Body of pancreas (tissue), 4 donors: ENCODE data around the gene RIMKLA. TPM values are rescaled to one million over a fixed set of nuclear protein-coding genes. Genes with fewer than 3 reads are reported as not detected.

Source experiments
- ATAC-seq: fragments of 150-250 bp; one replicate; pipeline ENCODE4 v1.9.1; 2016
- DNase-seq, 4 donors: peaks; one replicate each; pipeline ENCODE4 v3.0.0-alpha.2; 2019
- H3K27ac ChIP-seq, 4 donors: fragments of 200-600 bp; sonication (generic); 1 replicate in 3 of 4; 2 replicates in 1 of 4; pipeline versions ENCODE4 v1.5.1 to v1.6.1; 2016 to 2019; ENCODE audit warnings: mild to moderate bottlenecking in 1 of 4, mixed read lengths in 1 of 4, moderate library complexity in 1 of 4
- H3K27me3 ChIP-seq, 2 donors: fragments of 200-600 bp; sonication (generic); one replicate each; pipeline ENCODE4 v1.6.0; 2016; ENCODE audit warnings: mild to moderate bottlenecking in 1 of 2
- H3K36me3 ChIP-seq, 2 donors: fragments of 200-600 bp; sonication (generic); replicated peaks in 1 of 2; 2 replicates each; pipeline ENCODE4 v1.5.1; 2016; ENCODE audit warnings: low read depth in 2 of 2; ENCODE audit not compliant: insufficient read depth in 1 of 2
- H3K4me1 ChIP-seq: fragments of 200-600 bp; sonication (generic); one replicate; pipeline ENCODE4 v1.6.0; 2016
- H3K4me3 ChIP-seq, 2 donors: fragments of 200-600 bp; sonication (generic); 1 replicate in 1 of 2; 2 replicates in 1 of 2; pipeline ENCODE4 v1.5.1; 2016 to 2019
- H3K9me3 ChIP-seq, 3 donors: fragments of 200-600 bp; sonication (generic); 1 replicate in 2 of 3; 2 replicates in 1 of 3; pipeline ENCODE4 v1.5.1; 2016
- CTCF ChIP-seq, 7 experiments: fragments of 450-650 bp in 4 of 7; fragments of 200-600 bp in 3 of 7; sonication (generic) in 3 of 7; IDR thresholded peaks; one replicate each; pipeline ENCODE4 v1.5.1; 2016 to 2019; ENCODE audit warnings: antibody characterized with exemption in 7 of 7
- POLR2A ChIP-seq, 3 donors: fragments of 450-650 bp; IDR thresholded peaks; one replicate each; pipeline ENCODE4 v1.6.1; 2016; ENCODE audit warnings: antibody characterized with exemption in 3 of 3, mild to moderate bottlenecking in 2 of 3
- WGBS, 2 donors: methylation state at CpG; one replicate each; pipeline ENCODE4 v1.1.5; 2017; 5-methylcytosine and 5-hydroxymethylcytosine counted together
- intact Hi-C: fragments of 100-400 bp; cut with DNase I; formaldehyde crosslinking; loops from one replicate; pipeline ENCODE4 v1.15.1; 2023
- total RNA-seq, 2 donors: library from RNA; depleted of rRNA; stranded (reverse); fragments of >200 nt; gene quantifications; one replicate each; pipeline ENCODE4 v1.1.0, GENCODE V29; 2016

RIMKLA gene
- total RNA-seq, 2 donors from 2014 or later, result 0.99 to 1.6 TPM

GRCh38 chr1:42418516-42418915 lies 37.9 kb downstream of the RIMKLA start:
- WGBS, 2 donors, result 85 to 100% methylated on average over 1 of the region's 1 CpG
- Histone ChIP-seq H3K27me3 (no peaks in the 10 kb centered on the region), H3K27ac (no peak overlapping the region), H3K4me1 (peaks cover 24% of the 10 kb centered on the region), H3K9me3 (no peaks in the 10 kb centered on the region), H3K4me3 (no peak overlapping the region), H3K36me3 (no peaks in the 10 kb centered on the region)
- intact Hi-C loops, result no loop called here
- TF ChIP-seq CTCF (IDR thresholded peaks at IDR 0.05), result no peak
- TF ChIP-seq POLR2A (IDR thresholded peaks at IDR 0.05), result no peak
- DNase-seq, result no peak
- no peak for ATAC-seq

DNA sequence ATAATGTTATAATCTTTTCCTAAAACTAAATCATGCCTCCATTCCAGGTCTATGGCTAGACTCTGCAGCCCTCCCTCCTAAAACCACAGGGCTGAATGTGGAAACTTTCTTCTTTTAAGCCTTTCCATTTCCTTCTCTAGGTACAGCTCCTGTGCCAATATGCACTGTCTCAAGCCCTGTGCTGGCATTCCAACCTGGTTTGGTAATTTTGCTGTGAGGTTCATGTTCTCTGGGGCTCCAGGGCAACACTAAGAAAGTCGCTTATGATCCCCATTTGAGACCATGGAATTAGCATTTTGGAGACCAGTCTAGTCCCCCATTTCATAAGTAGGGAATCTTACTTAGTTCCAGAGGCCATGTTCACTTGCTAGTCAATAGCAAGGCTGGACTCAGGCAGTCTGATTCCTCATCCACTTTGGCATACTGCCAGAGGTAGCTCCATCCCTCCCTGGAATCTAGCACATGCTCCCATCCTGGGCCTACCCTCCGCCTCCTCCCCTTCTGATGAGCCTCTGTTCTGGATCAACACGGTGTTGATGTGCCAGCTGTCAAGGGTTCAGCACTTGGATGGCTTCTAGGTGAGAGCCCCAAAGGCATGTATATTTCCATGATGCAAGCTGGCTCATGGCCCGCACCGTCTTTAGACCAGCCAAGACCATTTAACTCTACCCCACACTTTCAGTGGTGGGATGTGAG lies 38.7 kb downstream of the RIMKLA start:
- DNase-seq (no peak), ATAC-seq (no peak)
- Histone ChIP-seq H3K4me1 (peaks cover 24% of the 10 kb centered on the region), H3K9me3 (no peaks in the 10 kb centered on the region), H3K27ac (no peak overlapping the region), H3K36me3 (no peaks in the 10 kb centered on the region), H3K4me3 (no peak overlapping the region), H3K27me3 (no peaks in the 10 kb centered on the region)
- 85 to 90% methylated on average over 5 of the region's 5 CpGs for whole genome bisulfite sequencing, 2 donors
- no peak for TF ChIP-seq POLR2A (IDR thresholded peaks at IDR 0.05)
- no peak for TF ChIP-seq CTCF (IDR thresholded peaks at IDR 0.05)
- intact Hi-C loops, result no loop called here

DNA sequence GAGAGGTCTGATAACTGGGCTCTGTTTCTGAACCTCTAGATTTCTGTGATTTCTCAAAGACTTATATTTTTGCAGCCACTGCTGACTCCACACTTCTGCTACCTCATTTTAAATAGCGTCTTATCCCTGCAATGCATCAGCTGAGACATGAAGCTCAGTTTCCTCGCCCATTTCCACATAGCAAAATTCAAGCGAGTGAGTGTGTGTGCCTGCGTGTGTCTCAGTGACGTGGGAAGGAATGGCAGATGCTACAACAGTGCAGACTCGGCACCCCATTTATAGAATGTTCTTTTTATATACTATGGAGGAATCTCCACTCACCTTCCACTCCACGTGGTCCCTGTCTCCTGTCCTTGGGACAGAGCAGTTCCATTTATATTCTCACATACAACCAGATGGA lies 39.5 kb downstream of the RIMKLA start:
- H3K4me3 ChIP-seq, result no peak overlapping the region
- 88 to 90% methylated on average over 7 of the region's 7 CpGs for WGBS, 2 donors
- ATAC-seq (no peak), DNase-seq (no peak)
- TF ChIP-seq POLR2A (IDR thresholded peaks at IDR 0.05) (no peak), CTCF (IDR thresholded peaks at IDR 0.05) (no peak)
- no peaks in the 10 kb centered on the region for H3K27me3 ChIP-seq
- no peaks in the 10 kb centered on the region for H3K36me3 ChIP-seq
- H3K9me3 ChIP-seq, result no peaks in the 10 kb centered on the region
- intact Hi-C loops, result no loop called here
- no peak overlapping the region for H3K27ac ChIP-seq
- peaks cover 24% of the 10 kb centered on the region for H3K4me1 ChIP-seq

GRCh38 chr1:42420911-42421585 lies 40.5 kb downstream of the RIMKLA start:
- DNase-seq (peak; percentile 60 to 80 (median 77)), ATAC-seq (peak; percentile 69)
- H3K4me3 ChIP-seq, result no peak overlapping the region
- intact Hi-C loops, result no loop called here
- WGBS, 2 donors, result 4 to 6% methylated on average over 10 of the region's 10 CpGs
- H3K9me3 ChIP-seq, result no peaks in the 10 kb centered on the region
- H3K27me3 ChIP-seq, result no peaks in the 10 kb centered on the region
- no peaks in the 10 kb centered on the region for H3K36me3 ChIP-seq
- H3K4me1 ChIP-seq, result peaks cover 24% of the 10 kb centered on the region
- no peak for TF ChIP-seq POLR2A (IDR thresholded peaks at IDR 0.05)
- TF ChIP-seq CTCF (IDR thresholded peaks at IDR 0.05), result no peak
- peak overlapping the region; percentile 2 to 58 (median 20) for H3K27ac ChIP-seq
